Effector CD4-positive, alpha-beta T cell (primary cell): ENCODE data around the gene SLC6A6.

ENCODE experiments used
- DNase-seq: peaks from one replicate; pipeline ENCODE4 v3.0.0-alpha.2; 2020

Gene SLC6A6

DNA sequence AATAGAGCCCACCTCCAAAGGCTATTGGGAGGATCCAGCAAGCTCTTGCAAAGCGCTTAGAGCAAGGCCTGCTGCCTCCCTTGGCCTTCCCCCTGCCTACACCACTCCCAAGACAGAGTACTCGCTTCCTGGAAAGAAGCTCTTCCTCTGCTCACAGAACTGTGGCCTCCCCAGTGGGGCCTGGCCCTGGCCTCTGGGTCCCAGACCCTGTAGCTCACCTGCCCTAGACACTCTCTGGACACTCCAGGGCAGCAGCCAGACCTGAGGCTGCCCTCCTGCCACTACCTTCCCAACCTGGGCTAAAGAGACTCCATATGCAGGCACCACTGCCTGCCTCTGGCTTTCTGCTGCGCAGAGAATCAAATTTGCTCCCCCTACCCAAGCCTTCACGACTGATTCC is 87.8 kb downstream of the SLC6A6 start:
- DNase-seq = no peak

DNA sequence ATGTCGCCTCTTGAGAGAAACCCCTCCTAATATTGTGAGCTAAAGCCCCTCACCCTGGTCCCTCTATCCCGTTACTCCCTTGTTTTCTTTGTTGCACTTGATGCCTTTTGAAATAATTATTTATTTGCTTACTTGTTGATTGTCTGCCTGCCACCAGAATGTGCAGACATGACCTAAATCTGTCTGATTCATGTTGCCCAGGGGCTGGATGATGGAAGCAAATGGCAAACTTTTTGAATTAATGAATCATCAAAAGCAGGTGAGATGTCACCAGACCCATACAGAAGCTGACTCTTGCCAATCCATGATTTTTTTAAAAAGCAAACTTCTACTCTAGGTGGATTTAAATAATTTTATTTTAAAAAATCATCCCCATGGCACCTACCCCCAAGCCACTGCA is 88.4 kb downstream of the SLC6A6 start:
- no peak for DNase-seq

- DNase-seq = no peak
Observed at GRCh38 chr3:14491396-14492190, 89.2 kb downstream of the SLC6A6 start.

- DNase-seq = no peak
Observed at GRCh38 chr3:14492948-14493881, 90.8 kb downstream of the SLC6A6 start.

DNA sequence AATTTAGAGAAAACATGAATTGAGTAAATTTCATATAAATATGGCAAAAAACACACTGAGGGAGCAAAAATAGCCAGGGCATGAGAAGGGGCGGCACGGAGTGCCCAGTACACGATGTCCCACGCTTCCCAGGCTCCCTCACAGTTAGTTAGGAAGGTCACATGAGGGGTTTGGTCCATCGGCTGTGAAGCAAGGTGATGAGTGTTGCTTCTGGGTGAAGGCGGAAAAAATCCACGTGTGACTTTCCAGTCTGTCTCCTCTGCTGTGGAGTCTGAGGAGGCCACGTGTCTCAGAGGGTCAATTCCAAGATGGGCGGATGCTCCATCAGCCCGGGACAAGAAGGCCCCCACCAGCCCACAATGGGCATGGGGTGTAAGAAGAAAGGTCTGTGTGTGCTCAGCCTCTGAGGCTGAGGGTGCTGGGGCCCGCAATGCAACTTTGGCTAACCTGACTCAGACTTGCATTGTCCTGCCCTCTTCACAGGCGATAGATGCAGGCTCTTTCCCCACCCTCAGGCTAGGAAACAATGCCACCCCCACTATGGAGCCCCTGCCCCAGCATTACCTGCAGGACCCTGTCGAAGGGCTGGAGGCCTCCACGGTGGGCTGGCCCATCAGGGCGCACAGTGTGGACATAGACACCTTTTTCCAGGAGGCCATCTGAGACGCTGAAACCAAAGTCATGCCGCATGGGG is 92.0 kb downstream of the SLC6A6 start:
- no peak for DNase-seq

DNA sequence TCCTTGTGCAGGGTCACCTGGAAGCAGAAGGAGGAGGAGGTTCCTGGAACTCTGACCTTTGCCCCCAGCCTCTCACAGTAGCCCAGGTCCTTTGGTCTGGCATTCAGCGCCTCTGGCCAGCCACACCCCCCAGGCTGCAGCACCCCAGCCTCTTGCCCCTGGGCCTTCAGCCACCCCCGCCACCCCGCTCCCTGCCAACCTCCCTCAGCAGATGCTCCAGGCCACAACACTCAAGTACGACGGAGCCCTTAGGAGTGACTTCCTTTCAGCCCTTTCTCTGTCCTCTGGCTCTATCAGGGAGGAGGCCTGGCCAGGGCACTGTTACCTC is 92.5 kb downstream of the SLC6A6 start:
- no peak for DNase-seq

GRCh38 chr3:14496351-14496750 is 93.9 kb downstream of the SLC6A6 start:
- no peak for DNase-seq

- DNase-seq = no peak
Observed at GRCh38 chr3:14497321-14497720, 94.9 kb downstream of the SLC6A6 start.

DNA sequence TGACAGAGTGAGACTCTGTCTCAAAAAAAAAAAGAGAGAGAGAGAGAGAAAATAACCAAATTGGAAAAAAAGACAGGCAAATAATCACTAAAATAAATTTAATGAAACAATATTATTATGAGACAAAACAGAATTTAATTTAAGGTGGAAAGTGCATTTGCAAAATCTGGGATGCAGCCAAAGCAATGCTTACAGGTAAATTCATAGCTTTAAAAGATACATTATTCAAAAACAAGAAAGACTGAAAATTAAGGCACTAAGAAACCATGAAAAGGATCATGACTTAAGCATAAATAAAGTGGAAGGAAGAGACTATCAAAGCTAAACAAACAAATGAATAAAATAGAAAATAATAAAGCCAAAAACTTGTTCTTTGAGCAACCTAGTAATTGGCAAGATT is 100.1 kb downstream of the SLC6A6 start:
- no peak for DNase-seq

DNA sequence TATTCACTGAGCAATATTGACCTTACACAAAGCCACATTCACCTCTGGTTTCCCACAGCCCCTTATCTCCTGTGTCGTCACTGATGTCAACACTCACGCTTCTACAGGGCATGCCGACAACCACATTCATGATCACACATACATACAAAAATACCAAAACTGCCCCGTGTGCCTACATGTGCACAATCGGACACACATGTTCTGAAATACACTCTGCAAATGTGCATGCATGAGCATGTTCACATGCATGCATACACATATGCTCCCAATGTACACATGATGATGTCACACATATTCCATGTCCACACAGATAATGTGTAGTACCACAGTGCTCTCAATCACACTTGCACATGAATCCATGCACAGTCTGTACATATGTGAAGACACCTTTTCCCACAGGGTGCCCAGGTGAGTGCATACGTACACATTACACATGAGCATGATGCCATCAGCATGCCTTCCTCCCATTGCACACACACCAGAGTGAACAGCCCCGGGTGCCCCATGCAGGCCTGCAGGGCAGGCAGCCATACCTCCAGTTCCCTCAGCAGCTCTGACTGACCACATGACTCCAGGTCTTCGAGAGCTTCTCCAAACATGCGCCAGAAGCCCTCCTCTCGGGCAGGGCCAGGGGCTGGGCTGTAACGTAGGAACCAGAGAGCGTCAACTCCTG is 100.8 kb downstream of the SLC6A6 start:
- no peak for DNase-seq

DNA sequence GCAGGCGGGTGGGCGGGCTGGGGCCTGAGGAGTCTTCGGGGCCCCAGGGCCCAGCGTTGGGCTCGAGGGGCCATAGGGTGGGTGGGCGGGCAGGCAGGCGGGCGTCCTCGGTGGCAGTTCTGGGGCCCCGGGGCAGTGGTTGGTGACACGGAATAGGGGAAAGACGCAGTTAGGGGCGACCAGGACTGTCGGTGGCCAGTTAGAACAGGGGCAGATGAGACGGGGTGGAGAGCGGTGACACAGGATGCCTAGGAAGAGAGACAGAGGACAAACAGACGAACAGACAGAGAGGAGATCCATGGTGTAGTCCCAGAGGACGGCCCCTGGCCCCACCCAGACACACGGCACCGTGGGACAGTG is 101.3 kb downstream of the SLC6A6 start:
- no peak for DNase-seq

DNA sequence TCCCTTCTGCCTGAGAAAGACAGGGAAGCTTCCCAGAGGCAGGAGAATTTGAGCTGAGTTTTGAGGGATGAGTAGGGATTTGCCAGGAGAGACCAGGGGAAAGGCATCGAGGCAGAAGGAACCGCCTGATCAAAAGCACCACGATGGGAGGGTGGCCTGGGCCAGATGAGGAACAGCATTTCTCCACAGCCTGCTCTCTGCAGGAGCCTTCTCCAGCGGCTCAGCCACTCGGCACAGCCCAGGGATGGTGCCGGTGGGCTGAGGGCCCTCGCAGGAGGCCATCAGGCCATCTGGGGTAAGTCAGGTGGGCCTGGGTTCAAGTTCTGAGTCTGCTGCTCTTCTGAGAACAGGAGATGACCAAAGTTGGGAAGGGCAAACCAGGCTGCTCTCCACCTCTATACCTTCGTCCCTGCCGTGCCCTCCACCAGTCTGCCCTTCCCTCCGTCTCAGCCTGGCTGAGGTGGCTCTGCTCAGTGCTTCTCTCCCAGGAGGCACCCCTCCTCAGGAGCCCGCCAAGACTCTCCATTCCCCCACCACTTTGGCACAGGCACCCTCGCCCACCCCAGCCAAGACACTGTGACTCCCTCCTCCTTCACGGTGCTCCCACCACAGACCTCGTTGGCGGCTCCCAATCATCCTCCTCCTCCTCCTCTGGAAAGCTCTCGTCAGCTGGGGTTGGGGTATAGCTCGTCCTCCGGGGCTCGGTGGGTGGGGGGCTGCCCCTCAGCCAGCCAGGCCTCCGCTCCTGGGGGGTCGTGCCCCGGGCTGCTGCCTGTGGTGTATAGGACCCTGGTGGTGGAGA is 102.8 kb downstream of the SLC6A6 start:
- no peak for DNase-seq

GRCh38 chr3:14505803-14506500 is 103.5 kb downstream of the SLC6A6 start:
- no peak for DNase-seq

- DNase-seq = no peak
Observed at GRCh38 chr3:14506626-14507304, 104.4 kb downstream of the SLC6A6 start.

DNA sequence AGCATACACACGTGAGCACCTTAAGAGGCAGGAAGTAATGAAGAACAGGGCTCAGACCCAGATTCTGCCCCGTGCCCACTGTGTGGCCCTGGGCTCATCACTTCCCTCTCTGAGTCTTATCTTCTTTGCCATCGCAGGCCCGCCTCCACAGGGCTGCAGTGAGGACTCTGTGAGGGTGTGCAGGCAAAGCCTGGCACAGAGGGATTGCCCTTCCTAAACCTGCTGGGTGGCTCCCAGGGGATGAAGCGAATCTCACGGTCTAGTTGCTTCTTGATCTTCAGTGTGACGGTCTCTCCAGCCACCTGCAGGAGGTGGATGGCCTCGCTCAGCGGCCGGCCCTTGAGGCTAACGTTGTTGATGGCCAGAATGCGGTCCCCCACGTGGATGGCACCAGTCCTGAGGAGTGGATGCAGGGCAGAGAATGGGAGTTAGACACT is 104.9 kb downstream of the SLC6A6 start:
- no peak for DNase-seq

GRCh38 chr3:14507757-14508504 is 105.5 kb downstream of the SLC6A6 start:
- no peak for DNase-seq

DNA sequence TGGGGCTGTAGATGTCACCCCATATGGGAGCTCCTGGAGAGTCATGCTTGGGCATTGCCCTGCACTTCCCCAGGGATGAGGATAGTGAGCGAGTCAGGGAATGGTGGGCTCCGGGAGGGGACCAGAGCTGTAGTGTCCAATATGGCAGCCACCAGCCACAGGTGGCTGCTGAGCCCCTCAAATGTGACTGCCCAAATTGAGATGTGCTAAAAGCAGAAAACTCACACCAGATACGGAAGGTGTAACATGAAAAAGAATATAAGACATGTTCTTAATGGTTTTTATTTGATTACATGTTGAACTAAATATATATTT is 106.1 kb downstream of the SLC6A6 start:
- no peak for DNase-seq

GRCh38 chr3:14508966-14509795 is 106.8 kb downstream of the SLC6A6 start:
- DNase-seq = peak; percentile 58

- DNase-seq = no peak
Observed at GRCh38 chr3:14509796-14510100, 107.3 kb downstream of the SLC6A6 start.
